DMS 273 (cell line): ENCODE results near the gene FCRL2.
"Not testable (repeated sequence)": the region's sequence is repeated elsewhere in the genome, so short reads cannot be mapped to it uniquely, and the experiment has no call there.

ENCODE experiments used
- DNase-seq: peaks from one replicate; lab custom pipeline; 2025; ENCODE audit not compliant: unreplicated experiment; lab: John Stamatoyannopoulos, UW

FCRL2 gene

GRCh38 chr1:157758018-157758417 is 18.9 kb downstream of the FCRL2 start:
- DNase-seq, result no peak

GRCh38 chr1:157753611-157754010 is 23.3 kb downstream of the FCRL2 start:
- DNase-seq, result no peak

- DNase-seq, result no peak
These were observed 25.6 kb downstream of the FCRL2 start for GRCh38 chr1:157751283-157751682.

- DNase-seq, result no peak
These were observed 28.6 kb downstream of the FCRL2 start for GRCh38 chr1:157748262-157748817.

GRCh38 chr1:157739229-157739901 is 37.6 kb downstream of the FCRL2 start:
- no peak for DNase-seq

GRCh38 chr1:157735991-157736390 is 40.9 kb downstream of the FCRL2 start:
- DNase-seq, result not testable (repeated sequence)

- DNase-seq, result no peak
These were observed 42.6 kb downstream of the FCRL2 start for GRCh38 chr1:157734321-157734720.

GRCh38 chr1:157732755-157733154 is 44.2 kb downstream of the FCRL2 start:
- no peak for DNase-seq

- no peak for DNase-seq
These were observed 51.7 kb downstream of the FCRL2 start for GRCh38 chr1:157725221-157725577.

- DNase-seq, result no peak
These were observed 52.3 kb downstream of the FCRL2 start for GRCh38 chr1:157724537-157725220.

- no peak for DNase-seq
These were observed 53.8 kb downstream of the FCRL2 start for GRCh38 chr1:157723157-157723556.

GRCh38 chr1:157721985-157722384 is 54.9 kb downstream of the FCRL2 start:
- DNase-seq, result no peak

- DNase-seq, result no peak
These were observed 61.2 kb downstream of the FCRL2 start for GRCh38 chr1:157715736-157716135.

- DNase-seq, result no peak
These were observed 65.1 kb downstream of the FCRL2 start for GRCh38 chr1:157711802-157712201.

- no peak for DNase-seq
These were observed 72.1 kb downstream of the FCRL2 start for GRCh38 chr1:157704878-157705277.

- no peak for DNase-seq
These were observed 73.0 kb downstream of the FCRL2 start for GRCh38 chr1:157703981-157704380.

- DNase-seq, result no peak
These were observed 74.6 kb downstream of the FCRL2 start for GRCh38 chr1:157702308-157702825.

GRCh38 chr1:157700732-157701131 is 76.2 kb downstream of the FCRL2 start, which contains the start of gene FCRL3:
Gene FCRL3 (minus strand): TSS chr1:157700769. CDS start chr1:157700489, 280 bp downstream.
- no peak for DNase-seq

GRCh38 chr1:157700305-157700704 is 76.6 kb downstream of the FCRL2 start:
- DNase-seq, result no peak

GRCh38 chr1:157697781-157698569 is 79.0 kb downstream of the FCRL2 start:
- DNase-seq, result no peak

GRCh38 chr1:157696966-157697628 is 79.8 kb downstream of the FCRL2 start:
- DNase-seq, result no peak
